GM06990 (cell line): ENCODE measurements around the gene EGLN3.
A peak's percentile ranks its signal among the peaks of the same experiment; 100 is the strongest.

Experiments
- DNase-seq: peaks from one replicate; pipeline ENCODE4 v3.0.0-alpha.2; 2011; ENCODE audit not compliant: insufficient read length; ENCODE audit errors: extremely low read depth
- H3K27me3 ChIP-seq: replicated peaks from 2 replicates; pipeline ENCODE4 v1.6.0; 2011; ENCODE audit warnings: low read length; ENCODE audit not compliant: control insufficient read depth, insufficient read depth
- H3K36me3 ChIP-seq: 2 replicates; pipeline ENCODE4 v1.5.1; 2011; ENCODE audit warnings: low read length; ENCODE audit not compliant: control insufficient read depth, insufficient read depth
- H3K4me3 ChIP-seq: replicated peaks from 2 replicates; pipeline ENCODE4 v1.5.1; 2011; ENCODE audit warnings: low read depth, mild to moderate bottlenecking, control low read depth, low read length
- TF ChIP-seq, protein P1 (sequence below): IDR thresholded peaks from 2 replicates; pipeline ENCODE4 v1.5.1; 2011; ENCODE audit warnings: low read length, control low read depth, mild to moderate bottlenecking, inconsistent platforms; ENCODE audit not compliant: insufficient read depth, poor library complexity, severe bottlenecking

Gene EGLN3

DNA sequence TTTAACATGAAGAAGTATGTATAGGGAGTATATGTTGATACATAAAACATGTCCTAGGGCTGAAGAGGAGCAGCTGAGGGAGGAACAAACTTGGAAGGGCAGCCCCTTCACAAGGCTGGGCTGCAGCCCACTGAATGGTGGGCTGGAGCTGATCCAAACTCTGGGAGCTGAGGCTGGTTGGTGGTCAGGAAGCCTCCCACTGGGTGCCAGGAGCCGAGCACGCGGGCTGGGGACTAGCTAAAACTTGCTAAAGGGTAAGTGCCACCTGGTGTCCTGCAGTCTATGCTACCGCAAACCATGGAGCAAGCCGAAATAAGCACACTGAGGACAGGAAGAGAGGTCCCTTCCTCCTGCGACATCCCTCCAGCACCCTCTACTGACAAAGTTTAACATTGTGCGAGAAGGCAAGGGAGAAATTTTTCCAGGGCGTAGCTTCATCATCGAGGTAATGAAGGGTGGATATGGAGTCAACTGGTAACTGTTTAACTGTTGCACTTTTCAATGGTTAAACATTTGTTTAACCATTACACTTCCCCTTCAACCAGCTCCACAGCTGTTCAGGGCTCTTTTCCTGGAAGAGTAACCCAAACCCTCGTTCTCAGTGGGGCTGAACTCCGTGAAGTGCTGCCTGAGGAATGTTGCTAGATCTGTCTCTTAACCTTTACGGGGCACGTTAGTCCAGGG, 42.2 kb downstream of the EGLN3 start:
- no peak for DNase-seq
- TF ChIP-seq, protein P1, sequence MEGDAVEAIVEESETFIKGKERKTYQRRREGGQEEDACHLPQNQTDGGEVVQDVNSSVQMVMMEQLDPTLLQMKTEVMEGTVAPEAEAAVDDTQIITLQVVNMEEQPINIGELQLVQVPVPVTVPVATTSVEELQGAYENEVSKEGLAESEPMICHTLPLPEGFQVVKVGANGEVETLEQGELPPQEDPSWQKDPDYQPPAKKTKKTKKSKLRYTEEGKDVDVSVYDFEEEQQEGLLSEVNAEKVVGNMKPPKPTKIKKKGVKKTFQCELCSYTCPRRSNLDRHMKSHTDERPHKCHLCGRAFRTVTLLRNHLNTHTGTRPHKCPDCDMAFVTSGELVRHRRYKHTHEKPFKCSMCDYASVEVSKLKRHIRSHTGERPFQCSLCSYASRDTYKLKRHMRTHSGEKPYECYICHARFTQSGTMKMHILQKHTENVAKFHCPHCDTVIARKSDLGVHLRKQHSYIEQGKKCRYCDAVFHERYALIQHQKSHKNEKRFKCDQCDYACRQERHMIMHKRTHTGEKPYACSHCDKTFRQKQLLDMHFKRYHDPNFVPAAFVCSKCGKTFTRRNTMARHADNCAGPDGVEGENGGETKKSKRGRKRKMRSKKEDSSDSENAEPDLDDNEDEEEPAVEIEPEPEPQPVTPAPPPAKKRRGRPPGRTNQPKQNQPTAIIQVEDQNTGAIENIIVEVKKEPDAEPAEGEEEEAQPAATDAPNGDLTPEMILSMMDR = no peak
- no peaks in the 10 kb centered on the region for H3K27me3 ChIP-seq
- H3K36me3 ChIP-seq = no peaks in the 10 kb centered on the region
- H3K4me3 ChIP-seq = no peak overlapping the region

- no peak for DNase-seq
- Histone ChIP-seq H3K27me3 (no peaks in the 10 kb centered on the region), H3K36me3 (no peaks in the 10 kb centered on the region), H3K4me3 (no peak overlapping the region)
- TF ChIP-seq, protein P1 = no peak
Measured at GRCh38 chr14:33906968-33907367, 43.9 kb downstream of the EGLN3 start.

GRCh38 chr14:33904609-33905008, 46.3 kb downstream of the EGLN3 start:
- TF ChIP-seq, protein P1 = no peak
- no peaks in the 10 kb centered on the region for H3K27me3 ChIP-seq
- no peaks in the 10 kb centered on the region for H3K36me3 ChIP-seq
- H3K4me3 ChIP-seq = no peak overlapping the region
- no peak for DNase-seq

DNA sequence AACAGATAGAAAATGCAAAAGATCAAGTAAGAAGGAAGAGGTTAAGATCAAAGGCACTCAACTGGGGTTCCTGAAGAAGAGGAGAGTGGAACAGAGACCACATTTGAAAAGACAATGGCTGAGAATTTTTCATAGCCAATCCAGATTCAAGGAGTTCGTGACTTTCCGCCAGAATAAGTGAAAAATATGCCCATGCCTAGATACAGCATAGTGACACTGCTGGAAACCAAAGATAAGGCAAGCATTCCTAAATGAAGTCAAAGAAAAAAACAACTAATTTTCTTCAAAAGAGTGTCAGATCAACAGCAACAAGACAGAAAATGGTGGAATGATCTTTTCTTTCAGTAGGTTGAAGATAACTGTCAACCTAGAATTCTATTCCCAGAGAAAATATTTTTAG, 47.5 kb downstream of the EGLN3 start:
- no peak for DNase-seq
- TF ChIP-seq, protein P1 = no peak
- no peaks in the 10 kb centered on the region for H3K36me3 ChIP-seq
- H3K4me3 ChIP-seq = no peak overlapping the region
- no peaks in the 10 kb centered on the region for H3K27me3 ChIP-seq

- Histone ChIP-seq H3K4me3 (no peak overlapping the region), H3K27me3 (no peaks in the 10 kb centered on the region), H3K36me3 (no peaks in the 10 kb centered on the region)
- TF ChIP-seq, protein P1 = no peak
- DNase-seq = peak; percentile 1
Measured at GRCh38 chr14:33902363-33902762, 48.5 kb downstream of the EGLN3 start.
